Sigmoid colon (tissue), 7 donors: ENCODE data around the gene TP53I13. TPM values are rescaled to one million over a fixed set of nuclear protein-coding genes. Genes with fewer than 3 reads are reported as not detected.

Experiments
- DNase-seq: peaks from one replicate; pipeline ENCODE4 v3.0.0-alpha.2; 2019
- H3K27ac ChIP-seq, 4 donors: fragments of 200-600 bp; sonication (generic); one replicate each; pipeline ENCODE4 v1.5.1; 2016 to 2019; ENCODE audit warnings: mild to moderate bottlenecking in 1 of 4
- H3K27me3 ChIP-seq, 3 donors: fragments of 200-600 bp; sonication (generic); one replicate each; pipeline ENCODE4 v1.5.1; 2019; ENCODE audit warnings: mild to moderate bottlenecking in 1 of 3
- H3K36me3 ChIP-seq, 4 donors: fragments of 200-600 bp; sonication (generic); one replicate each; pipeline ENCODE4 v1.5.1; 2016 to 2019
- H3K4me1 ChIP-seq, 4 donors: fragments of 200-600 bp; sonication (generic); one replicate each; pipeline ENCODE4 v1.5.1; 2017 to 2019
- H3K4me3 ChIP-seq, 4 donors: fragments of 200-600 bp; sonication (generic); one replicate each; pipeline ENCODE4 v1.5.1; 2017 to 2019; ENCODE audit warnings: mild to moderate bottlenecking in 2 of 4, moderate library complexity in 1 of 4
- H3K9me3 ChIP-seq, 4 donors: fragments of 200-600 bp in 3 of 4; sonication (generic) in 3 of 4; one replicate each; pipeline versions ENCODE4 v1.5.1 to v1.6.1; 2013 to 2019
- EP300 ChIP-seq, 4 donors: sonication (generic); formaldehyde crosslinking; IDR thresholded peaks; one replicate each; pipeline ENCODE4 v1.6.1; 2017; ENCODE audit warnings: antibody characterized with exemption in 4 of 4
- POLR2A ChIP-seq, 2 donors: fragments of 450-650 bp; IDR thresholded peaks; one replicate each; pipeline ENCODE4 v1.6.1; 2016; ENCODE audit warnings: antibody characterized with exemption in 2 of 2, mild to moderate bottlenecking in 2 of 2, moderate library complexity in 2 of 2
- POLR2AphosphoS5 ChIP-seq, 4 donors: sonication (generic); formaldehyde crosslinking; IDR thresholded peaks; one replicate each; pipeline ENCODE4 v1.6.1; 2017; ENCODE audit warnings: antibody characterized with exemption in 4 of 4
- WGBS, 2 donors: extraction: QIAGEN DNeasy Blood & Tissue Kit; methylation state at CpG; one replicate each; pipeline ENCODE4 v1.1.7; 2013; 5-methylcytosine and 5-hydroxymethylcytosine counted together
- intact Hi-C: fragments of 100-400 bp; cut with DNase I; formaldehyde crosslinking; loops from one replicate; pipeline ENCODE4 v1.15.1; 2023
- polyA plus RNA-seq, 3 donors: library from polyadenylated mRNA; stranded (reverse); fragments of 200-250 nt; gene quantifications; one replicate each; pipeline ENCODE4 v1.2.3, GENCODE V29; 2013
- total RNA-seq, 4 donors: library from RNA; depleted of rRNA; stranded (reverse); fragments of >200 nt; gene quantifications; one replicate each; pipeline ENCODE4 v1.1.0, GENCODE V29; 2016
- TF ChIP-seq, protein P1 (sequence below), 4 experiments: fragments of 450-650 bp in 3 of 4; fragments of 200-600 bp in 1 of 4; IDR thresholded peaks; one replicate each; pipeline ENCODE4 v1.5.1; 2016 to 2019; ENCODE audit warnings: antibody characterized with exemption in 4 of 4, mild to moderate bottlenecking in 3 of 4, moderate library complexity in 2 of 4
- donor health status: healthy with polysubstance abuse.
- donor health status: Bipolar disorder and iron deficiency.
- donor health status: healthy.

Gene TP53I13
- total and polyA plus RNA-seq, 7 donors: 14.4 to 79.0 (median 31.2) TPM

DNA sequence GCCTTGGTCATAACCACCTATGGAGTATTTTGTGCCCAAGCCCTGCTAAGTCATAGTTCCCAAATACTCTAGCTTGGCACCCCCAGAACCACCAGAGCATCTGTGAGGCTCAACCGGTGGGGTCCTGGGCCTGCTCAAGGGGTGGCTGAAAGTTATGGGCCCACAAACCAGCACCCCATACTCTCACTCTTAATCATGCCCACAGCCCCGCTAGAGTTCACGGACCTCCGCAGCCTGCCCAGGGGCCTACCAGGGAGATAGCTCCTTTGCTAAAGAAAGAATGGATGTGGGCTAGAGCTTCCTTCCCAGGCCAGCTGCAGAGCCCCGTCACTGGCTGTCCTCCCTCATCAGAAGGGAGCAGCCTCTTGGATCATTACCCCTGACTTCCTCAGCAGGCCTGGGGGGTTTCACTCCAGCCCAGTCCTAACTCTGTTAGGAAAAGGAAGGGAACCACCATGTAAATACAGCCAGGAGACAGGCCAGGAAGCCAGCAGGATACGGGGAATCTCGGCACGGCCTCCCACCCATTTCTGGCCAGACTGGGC lies 19.6 kb downstream of the TP53I13 start:
- intact Hi-C loops: loop anchor here (2.0 kb wide), 1 partner anchor 13 kb away; no protein-coding TSS in a partner anchor

DNA sequence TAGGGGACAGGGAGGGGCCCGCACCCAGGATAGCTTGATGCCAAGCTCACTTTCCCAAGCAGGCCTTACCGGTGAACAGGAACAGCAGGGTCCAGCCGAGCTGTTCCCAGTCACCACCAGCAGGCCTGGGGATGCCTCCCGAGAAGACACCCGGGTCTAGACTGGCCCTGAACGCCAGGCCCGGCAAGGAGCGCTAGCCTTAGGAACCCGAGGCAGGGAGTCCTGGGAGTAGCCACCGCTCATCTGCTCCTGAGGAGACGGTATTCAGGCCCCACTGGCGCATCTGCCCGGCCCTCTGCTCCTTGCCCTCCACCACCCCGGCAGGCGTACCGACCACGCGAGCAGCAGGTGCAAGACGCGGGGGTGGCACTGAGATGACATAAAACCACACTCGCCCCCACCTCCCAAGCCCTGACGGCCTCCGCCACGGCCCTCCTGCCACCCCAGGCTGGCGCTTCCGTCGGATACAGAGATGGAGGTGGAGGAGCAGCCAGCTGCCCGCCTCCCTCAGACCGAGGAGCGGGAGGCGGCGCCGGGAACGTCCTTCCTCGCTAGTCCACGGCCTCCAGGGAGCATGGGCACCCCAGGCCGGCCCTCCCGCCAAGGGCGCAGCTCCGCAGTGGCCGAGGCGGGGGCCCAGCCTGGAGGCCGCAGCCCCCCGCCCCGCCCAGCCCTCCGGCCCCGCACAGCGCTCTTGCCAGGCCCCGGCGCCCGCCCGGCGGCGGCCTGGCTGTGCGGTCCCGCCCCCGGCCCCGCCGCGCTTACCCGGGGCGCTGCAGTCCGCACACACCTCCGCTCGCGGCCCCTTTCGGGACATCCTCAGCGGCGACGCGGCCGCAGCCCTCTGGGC lies 20.3 kb downstream of the TP53I13 start:
- Histone ChIP-seq H3K9me3 (no peaks in the 10 kb centered on the region), H3K27me3 (no peaks in the 10 kb centered on the region), H3K36me3 (no peaks in the 10 kb centered on the region), H3K4me1 (peaks cover 0 to 85% (median 76%) of the 10 kb centered on the region in 4 donors), H3K27ac (peak overlapping the region; percentile 82 to 92 (median 88)), H3K4me3 (peak overlapping the region; percentile 66 to 90 (median 83))
- TF ChIP-seq POLR2A (IDR thresholded peaks at IDR 0.05): no peak
- peak in 1 of 4 donors; percentile 27 for TF ChIP-seq POLR2AphosphoS5 (IDR thresholded peaks at IDR 0.05)
- TF ChIP-seq, protein P1, sequence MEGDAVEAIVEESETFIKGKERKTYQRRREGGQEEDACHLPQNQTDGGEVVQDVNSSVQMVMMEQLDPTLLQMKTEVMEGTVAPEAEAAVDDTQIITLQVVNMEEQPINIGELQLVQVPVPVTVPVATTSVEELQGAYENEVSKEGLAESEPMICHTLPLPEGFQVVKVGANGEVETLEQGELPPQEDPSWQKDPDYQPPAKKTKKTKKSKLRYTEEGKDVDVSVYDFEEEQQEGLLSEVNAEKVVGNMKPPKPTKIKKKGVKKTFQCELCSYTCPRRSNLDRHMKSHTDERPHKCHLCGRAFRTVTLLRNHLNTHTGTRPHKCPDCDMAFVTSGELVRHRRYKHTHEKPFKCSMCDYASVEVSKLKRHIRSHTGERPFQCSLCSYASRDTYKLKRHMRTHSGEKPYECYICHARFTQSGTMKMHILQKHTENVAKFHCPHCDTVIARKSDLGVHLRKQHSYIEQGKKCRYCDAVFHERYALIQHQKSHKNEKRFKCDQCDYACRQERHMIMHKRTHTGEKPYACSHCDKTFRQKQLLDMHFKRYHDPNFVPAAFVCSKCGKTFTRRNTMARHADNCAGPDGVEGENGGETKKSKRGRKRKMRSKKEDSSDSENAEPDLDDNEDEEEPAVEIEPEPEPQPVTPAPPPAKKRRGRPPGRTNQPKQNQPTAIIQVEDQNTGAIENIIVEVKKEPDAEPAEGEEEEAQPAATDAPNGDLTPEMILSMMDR (IDR thresholded peaks at IDR 0.05): peak in 1 of 4 experiments; percentile 11
- intact Hi-C loops: loop anchor here (2.0 kb wide), 1 partner anchor 14 kb away; no protein-coding TSS in a partner anchor
- 1% methylated on average over 72 of the region's 72 CpGs for WGBS, 2 donors
- DNase-seq: no peak

More for the DNA sequence above, 19.6 kb downstream of the TP53I13 start:
- Histone ChIP-seq H3K9me3 (no peaks in the 10 kb centered on the region), H3K27me3 (no peaks in the 10 kb centered on the region), H3K27ac (peak overlapping the region; percentile 82 to 92 (median 88)), H3K4me3 (peak overlapping the region; percentile 66 to 90 (median 83)), H3K36me3 (peaks cover 0 to 3% (median 0%) of the 10 kb centered on the region in 4 donors), H3K4me1 (peaks cover 0 to 85% (median 76%) of the 10 kb centered on the region in 4 donors)
- TF ChIP-seq, protein P1 (IDR thresholded peaks at IDR 0.05): no peak
- no peak for TF ChIP-seq POLR2A (IDR thresholded peaks at IDR 0.05)
- no peak for TF ChIP-seq POLR2AphosphoS5 (IDR thresholded peaks at IDR 0.05)
- TF ChIP-seq EP300 (IDR thresholded peaks at IDR 0.05): no peak
- WGBS, 2 donors: 34 to 41% methylated on average over 8 of the region's 8 CpGs
- no peak for DNase-seq

DNA sequence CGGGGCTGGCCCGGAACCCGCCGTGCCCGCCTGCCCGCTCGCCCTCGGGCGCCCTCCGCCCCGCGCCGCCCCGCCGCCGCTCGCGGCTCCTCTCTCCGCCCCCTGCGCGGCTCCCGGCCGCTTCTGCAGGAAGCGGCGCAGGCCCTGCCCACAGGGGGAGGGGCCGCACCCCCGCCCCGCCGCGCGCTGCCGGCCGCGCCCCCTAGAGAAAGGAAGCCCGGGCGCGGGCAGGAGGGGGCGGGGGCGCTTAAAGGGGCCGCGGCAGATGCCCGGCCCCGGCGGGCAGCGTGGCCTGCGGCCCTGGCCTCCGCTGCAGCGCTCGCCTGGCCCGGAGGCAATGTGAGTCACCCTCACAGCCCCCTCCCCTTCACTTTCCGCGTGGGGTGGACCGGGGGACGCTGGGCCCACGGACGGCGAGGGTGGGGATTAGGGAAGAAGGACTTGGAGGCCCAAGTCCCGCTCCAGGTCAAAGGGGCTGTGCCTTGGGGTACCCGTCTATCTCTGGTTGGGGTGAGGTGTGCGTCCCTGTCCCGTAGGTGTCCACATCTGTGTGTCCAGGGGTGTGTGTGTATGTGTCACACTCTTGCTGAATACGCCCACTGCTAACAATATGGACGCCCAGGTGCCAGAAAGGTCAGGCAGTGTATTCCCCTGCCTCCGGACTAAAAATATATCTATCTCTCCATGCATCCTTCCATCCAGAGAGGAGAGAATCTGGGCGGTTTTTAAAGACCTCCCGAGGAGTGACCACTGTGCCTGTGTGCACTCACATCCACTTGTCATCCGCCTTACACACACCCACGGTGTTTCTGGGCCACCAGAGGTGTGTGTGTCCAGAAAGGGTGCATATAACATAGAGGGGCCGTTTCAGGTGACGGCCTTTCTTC lies 21.3 kb downstream of the TP53I13 start, which contains the start of gene GIT1:
Gene GIT1 (minus strand): TSS at position 125 of the 887 bp plus-strand sequence. CDS start 270 bp downstream, outside the sequence.
- no peaks in the 10 kb centered on the region for H3K27me3 ChIP-seq
- H3K4me3 ChIP-seq: peak within 1 kb of the TSS; percentile 66 to 90 (median 83)
- intact Hi-C loops: loop anchor here (2.0 kb wide), 1 partner anchor 15 kb away; no protein-coding TSS in a partner anchor
- WGBS, 2 donors: 3 to 5% methylated on average over 70 of the region's 70 CpGs
- DNase-seq: peak; percentile 92
- peak within 1 kb of the TSS; percentile 88 to 92 (median 90) for H3K27ac ChIP-seq
- no peaks in the 10 kb centered on the region for H3K9me3 ChIP-seq
- H3K36me3 ChIP-seq: no peaks in the 10 kb centered on the region
- H3K4me1 ChIP-seq: peaks cover 0 to 85% (median 76%) of the 10 kb centered on the region in 4 donors
- TF ChIP-seq POLR2A (IDR thresholded peaks at IDR 0.05) (no peak), POLR2AphosphoS5 (IDR thresholded peaks at IDR 0.05) (peak; percentile 36 to 73 (median 62))

DNA sequence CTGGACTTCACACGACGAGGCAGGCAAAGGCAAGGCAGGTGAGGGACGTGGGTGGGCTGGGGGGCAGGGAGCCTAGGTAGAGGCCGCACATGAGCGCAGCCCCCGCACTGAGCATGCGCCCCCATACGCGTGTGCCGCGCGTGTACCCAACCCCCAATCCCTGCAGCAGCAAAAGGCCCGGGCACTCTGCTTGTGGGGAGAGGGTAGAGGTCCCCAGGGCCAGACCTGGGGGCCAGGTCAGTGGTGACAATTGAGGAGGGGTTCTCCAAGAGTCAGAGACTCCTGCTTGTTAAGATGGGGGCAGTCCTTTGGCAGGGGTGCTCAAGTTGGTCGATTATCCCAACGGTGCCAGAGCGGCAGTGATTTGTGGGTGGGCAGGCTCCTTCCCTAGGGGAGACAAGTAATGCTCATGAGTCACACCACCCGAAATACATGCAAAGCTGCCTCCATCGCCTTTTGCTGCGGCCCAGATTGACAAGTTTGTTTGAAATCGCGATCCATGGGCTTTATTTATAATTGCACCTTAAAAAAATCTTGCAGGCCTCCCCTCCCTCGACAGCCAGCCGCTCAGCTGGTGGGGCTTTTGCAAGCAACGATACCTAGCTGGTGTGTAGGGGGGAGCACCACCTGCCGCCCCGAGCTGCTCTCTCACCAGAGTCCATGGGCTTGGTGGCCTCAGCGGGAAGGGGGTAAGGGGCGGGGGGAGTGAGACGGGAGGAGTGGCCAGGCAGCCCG lies 22.1 kb downstream of the TP53I13 start:
- Histone ChIP-seq H3K9me3 (no peaks in the 10 kb centered on the region), H3K36me3 (no peaks in the 10 kb centered on the region), H3K27me3 (no peaks in the 10 kb centered on the region), H3K4me1 (peaks cover 0 to 78% (median 71%) of the 10 kb centered on the region in 4 donors), H3K27ac (peak overlapping the region; percentile 78 to 92 (median 90)), H3K4me3 (peak overlapping the region in 3 of 4 donors; percentile 51 to 90 (median 77))
- intact Hi-C loops: loop anchor here (1.0 kb wide), 2 partner anchors 10 to 23 kb away; no protein-coding TSS in a partner anchor
- peak; percentile 77 for DNase-seq
- TF ChIP-seq POLR2AphosphoS5 (IDR thresholded peaks at IDR 0.05) (no peak), POLR2A (IDR thresholded peaks at IDR 0.05) (no peak), EP300 (IDR thresholded peaks at IDR 0.05) (no peak)
- TF ChIP-seq, protein P1 (IDR thresholded peaks at IDR 0.05): no peak
- WGBS, 2 donors: 46 to 69% methylated on average over 30 of the region's 30 CpGs
